Hematopoietic multipotent progenitor cell treated with erythropoietin and hydrocortisone succinate and interleukin-3 and kit ligand, for 8 days (in vitro differentiated cells): Measurements from ENCODE around the gene RAVER1.

Experiments used
- DNase-seq: peaks from one replicate; pipeline ENCODE4 v3.0.0-alpha.2; 2015

Gene RAVER1

GRCh38 chr19:10317045-10317856, 16.1 kb downstream of the RAVER1 start:
- DNase-seq = no peak

GRCh38 chr19:10316229-10317044, 16.9 kb downstream of the RAVER1 start:
- peak; percentile 81 for DNase-seq

DNA sequence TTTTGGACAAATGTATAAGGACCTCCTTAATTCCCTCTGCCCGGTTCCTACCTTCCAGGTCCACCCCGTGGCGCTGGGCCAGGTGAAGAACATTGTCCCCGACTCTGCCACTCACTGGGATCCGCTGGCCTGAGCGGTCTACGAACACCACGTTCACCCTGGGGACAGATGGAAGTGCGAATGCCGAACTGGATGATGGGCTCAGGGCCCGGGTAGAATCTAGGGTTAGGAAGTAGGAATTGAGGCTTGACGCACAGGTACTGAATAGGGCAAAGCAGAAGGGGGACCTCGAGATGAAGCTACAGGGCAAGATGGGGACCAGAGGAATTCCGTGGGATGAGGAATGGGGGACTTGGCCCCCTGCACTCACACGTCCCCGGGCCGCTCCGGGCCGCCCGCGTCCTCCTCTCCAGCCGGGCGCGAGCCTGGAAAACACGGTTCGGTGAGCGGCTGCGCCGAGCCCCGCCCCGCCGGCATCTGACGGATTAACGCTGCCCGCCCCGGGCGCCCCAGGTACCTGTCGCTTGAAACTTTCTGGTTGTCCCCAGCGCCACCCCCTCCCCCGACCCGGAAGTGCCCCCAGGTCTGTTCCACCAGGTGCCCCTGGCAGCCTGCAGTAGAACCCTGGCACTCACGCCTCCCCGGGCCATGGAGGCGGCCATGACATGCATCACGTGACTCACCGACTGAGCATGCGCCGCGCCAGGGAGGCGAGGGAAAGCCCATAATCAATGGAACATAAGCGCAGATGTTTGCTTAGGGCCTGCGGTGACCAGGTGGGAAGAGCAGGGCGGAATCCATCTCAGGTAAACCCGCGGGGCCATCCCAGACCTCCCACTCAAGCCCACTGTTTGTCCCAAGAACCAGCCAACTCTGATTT, 17.8 kb downstream of the RAVER1 start, which contains the start of gene FDX2:
FDX2 (minus strand) TSS at position 681 of the 880 bp plus-strand sequence; CDS start at position 662, 19 bp downstream.
- DNase-seq = peak; percentile 89

DNA sequence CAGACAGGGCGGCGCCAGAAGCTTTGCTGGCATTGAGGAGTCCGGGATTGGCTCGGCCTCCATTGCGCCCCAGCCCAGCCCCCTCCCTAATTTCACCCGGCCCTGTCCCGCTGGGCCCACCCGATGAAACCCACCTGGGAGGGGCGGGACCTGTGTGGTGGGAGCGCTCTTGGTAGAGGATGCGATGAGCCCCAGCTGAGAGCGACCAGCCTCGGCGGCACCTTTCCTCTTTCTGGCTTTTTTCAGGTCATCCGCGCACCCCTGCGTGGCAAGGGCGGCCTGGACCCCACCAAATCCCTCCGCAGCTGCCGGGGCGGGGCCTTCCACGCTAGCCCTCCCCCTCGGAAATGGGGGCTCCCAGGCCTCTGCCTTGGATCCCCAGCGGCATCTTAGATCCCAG, 23.9 kb downstream of the RAVER1 start, which contains the start of gene ZGLP1:
ZGLP1 (minus strand) TSS at position 393 of the 400 bp plus-strand sequence.
- no peak for DNase-seq

DNA sequence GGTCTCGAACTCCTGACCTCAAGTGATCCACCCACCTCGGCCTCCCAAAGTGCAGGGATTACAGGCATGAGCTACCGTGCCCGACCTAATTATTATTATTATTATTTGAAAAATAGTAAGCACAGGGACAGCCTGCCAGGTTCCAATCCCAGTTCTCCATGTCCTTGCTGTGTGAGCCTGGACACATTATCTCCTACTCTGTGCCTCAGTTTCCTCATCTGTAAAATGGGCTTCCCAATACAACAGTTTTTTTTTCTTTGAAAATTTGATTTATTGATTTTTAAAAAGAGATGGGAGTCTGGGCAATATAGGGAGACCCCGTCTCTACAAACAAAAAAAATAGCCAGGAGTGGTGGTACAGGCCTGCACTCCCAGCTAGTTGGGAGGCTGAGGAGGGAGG, 27.0 kb downstream of the RAVER1 start:
- no peak for DNase-seq

- DNase-seq = no peak
Measured at GRCh38 chr19:10305139-10305806, 28.1 kb downstream of the RAVER1 start.

DNA sequence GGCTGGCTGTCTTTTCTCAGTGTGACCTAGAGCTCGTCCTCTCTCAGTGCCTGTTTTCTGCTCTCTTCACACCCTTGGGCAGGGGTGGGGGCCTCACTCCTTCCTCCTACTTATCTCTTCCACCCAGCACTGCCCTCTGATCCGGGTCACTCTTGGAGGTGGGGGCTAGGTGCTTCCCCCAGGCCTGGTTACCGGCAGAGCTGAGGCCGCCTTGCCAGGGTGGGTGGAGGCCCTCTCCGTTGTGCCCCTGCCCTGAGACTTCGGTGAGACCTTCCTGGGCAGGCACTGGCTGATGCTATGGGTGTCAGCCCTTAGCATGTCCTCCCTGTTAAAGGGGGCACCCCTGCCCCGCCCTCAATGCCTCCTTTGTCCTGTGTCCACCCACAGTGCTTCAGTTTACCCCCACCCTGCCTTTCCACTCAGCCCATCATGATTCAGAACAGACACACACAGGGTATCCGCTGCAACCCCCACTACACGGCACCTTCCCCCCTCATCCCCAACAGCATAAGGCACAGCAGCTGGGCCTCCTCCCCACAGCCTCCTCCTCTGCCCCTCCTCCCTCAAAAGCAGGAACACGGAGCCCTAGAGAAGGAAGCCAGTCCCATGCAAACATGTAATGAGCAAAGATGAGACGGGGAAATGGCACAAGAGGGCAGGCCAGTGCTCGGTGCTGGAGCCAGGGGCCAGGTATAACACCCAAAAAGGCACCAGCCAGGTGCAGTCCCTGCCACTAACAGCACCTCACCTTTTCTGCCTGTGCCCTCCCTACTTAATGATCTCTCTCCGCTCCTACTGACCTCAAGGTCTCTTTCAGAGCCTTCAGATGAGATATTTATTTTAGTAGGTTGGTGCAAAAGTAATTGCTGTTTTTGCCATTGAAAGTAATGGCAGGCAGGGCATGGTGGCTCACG, 33.5 kb downstream of the RAVER1 start:
- peak; percentile 95 for DNase-seq

GRCh38 chr19:10295847-10296591, 37.3 kb downstream of the RAVER1 start:
- no peak for DNase-seq

DNA sequence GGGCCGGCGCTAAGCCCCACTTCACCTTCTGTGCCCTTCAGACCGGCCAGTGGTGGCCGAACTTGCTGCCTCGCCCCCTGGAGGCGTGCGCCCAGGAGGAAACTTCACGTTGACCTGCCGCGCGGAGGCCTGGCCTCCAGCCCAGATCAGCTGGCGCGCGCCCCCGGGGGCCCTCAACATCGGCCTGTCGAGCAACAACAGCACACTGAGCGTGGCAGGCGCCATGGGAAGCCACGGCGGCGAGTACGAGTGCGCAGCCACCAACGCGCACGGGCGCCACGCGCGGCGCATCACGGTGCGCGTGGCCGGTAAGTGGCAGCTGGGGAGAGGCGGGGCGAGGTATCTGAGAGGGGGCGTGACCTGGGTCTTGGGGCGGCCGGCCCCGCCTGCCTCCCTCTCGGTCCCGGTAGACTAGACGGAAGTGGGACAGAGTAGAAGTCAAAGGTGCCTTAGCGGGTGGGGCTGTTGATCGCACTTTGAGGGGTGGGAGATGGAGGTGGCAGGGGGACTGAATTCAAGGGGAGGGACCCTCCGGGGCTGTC, 38.0 kb downstream of the RAVER1 start:
- peak; percentile 64 for DNase-seq

DNA sequence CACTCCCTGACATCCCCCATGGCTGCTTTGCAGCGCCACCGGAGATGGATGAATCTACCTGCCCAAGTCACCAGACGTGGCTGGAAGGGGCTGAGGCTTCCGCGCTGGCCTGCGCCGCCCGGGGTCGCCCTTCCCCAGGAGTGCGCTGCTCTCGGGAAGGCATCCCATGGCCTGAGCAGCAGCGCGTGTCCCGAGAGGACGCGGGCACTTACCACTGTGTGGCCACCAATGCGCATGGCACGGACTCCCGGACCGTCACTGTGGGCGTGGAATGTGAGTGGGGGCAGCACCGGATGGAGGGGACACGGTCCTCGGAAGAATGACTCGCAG, 39.0 kb downstream of the RAVER1 start:
- DNase-seq = no peak

DNA sequence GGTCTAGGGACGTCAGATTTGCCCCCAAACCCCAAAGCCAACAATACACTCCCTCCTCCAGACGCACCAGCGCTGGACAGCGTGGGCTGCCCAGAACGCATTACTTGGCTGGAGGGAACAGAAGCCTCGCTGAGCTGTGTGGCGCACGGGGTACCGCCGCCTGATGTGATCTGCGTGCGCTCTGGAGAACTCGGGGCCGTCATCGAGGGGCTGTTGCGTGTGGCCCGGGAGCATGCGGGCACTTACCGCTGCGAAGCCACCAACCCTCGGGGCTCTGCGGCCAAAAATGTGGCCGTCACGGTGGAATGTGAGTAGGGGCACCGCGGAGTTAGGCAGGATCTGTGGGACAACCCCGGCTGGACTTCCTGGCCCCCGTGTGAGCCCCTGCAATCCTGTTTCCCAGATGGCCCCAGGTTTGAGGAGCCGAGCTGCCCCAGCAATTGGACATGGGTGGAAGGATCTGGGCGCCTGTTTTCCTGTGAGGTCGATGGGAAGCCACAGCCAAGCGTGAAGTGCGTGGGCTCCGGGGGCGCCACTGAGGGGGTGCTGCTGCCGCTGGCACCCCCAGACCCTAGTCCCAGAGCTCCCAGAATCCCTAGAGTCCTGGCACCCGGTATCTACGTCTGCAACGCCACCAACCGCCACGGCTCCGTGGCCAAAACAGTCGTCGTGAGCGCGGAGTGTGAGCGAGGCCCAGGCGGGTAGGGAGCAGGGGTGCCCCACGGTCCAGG, 39.5 kb downstream of the RAVER1 start:
- DNase-seq = no peak

DNA sequence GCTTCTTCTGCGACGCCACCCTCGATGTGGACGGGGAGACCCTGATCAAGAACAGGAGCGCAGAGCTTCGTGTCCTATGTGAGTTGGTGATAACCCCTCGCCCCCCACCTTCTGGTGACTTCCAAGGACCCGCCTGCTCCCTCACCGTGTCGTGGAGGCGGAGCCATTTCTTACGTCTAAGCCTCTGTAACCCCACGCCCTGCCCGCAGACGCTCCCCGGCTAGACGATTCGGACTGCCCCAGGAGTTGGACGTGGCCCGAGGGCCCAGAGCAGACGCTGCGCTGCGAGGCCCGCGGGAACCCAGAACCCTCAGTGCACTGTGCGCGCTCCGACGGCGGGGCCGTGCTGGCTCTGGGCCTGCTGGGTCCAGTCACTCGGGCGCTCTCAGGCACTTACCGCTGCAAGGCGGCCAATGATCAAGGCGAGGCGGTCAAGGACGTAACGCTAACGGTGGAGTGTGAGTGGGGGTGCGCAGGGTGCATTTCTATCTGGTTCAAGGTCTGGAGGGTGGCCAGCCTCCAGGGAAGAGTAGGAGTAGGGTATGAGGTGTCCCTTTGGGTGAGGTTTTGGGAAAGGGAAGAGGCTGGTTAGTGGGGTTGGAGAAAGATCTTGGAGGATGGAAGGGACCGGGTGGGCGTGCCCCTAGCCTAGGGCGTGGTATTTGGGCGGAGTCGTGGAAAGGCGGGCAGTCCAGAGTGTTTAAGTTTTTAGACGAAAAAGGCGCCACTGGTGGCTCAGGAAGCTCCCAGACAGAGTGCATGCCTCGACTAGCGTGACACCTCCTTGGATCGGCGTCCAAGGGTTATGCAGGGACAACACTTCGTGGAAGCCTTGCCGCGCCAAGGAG, 40.3 kb downstream of the RAVER1 start:
- DNase-seq = peak; percentile 45

GRCh38 chr19:10292206-10292788, 41.0 kb downstream of the RAVER1 start:
- DNase-seq = peak; percentile 88

DNA sequence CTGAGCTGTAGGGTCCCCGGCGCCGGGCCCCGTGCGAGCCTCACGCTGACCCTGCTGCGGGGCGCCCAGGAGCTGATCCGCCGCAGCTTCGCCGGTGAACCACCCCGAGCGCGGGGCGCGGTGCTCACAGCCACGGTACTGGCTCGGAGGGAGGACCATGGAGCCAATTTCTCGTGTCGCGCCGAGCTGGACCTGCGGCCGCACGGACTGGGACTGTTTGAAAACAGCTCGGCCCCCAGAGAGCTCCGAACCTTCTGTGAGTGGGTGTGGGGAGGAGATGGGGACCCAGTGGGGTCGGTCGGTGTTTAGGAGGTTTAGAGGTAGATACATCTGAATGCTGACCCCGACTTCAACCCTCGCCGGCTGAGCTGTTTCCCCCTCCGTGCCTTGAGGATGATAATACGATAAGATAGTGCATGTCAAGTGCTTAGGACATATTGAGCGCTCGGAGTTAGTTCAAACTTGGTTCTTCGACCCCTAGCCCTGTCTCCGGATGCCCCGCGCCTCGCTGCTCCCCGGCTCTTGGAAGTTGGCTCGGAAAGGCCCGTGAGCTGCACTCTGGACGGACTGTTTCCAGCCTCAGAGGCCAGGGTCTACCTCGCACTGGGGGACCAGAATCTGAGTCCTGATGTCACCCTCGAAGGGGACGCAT, 41.6 kb downstream of the RAVER1 start:
- DNase-seq = peak; percentile 48

DNA sequence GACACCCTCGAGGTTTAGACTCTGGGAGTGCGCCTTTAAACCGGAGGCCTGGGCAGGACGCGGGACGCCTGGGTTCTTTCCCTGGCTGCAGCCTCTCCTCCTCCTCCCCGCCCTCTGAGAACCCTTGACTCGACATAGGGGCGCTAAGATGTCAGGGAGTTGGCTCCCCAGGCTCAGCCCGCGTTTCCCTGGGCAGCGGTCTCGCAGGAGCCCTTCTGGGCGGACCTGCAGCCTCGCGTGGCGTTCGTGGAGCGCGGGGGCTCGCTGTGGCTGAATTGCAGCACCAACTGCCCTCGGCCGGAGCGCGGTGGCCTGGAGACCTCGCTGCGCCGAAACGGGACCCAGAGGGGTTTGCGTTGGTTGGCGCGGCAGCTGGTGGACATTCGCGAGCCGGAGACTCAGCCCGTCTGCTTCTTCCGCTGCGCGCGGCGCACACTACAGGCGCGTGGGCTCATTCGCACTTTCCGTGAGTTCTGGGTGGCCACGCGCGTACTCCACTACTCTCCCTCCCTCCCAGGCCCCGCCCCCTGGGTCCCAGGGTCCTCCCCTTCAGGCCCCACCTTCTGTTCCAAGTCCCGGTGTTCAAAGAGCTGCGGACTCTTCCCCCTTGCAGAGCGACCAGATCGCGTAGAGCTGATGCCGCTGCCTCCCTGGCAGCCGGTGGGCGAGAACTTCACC, 42.3 kb downstream of the RAVER1 start:
- peak; percentile 89 for DNase-seq

GRCh38 chr19:10290357-10290875, 42.9 kb downstream of the RAVER1 start:
- DNase-seq = peak; percentile 56
